ENCODE results near the gene APOBEC2.
A peak's percentile ranks its signal among the peaks of the same experiment; 100 is the strongest.
"Not testable (repeated sequence)": the region's sequence is repeated elsewhere in the genome, so short reads cannot be mapped to it uniquely, and the experiment has no call there.

APOBEC2 gene

GRCh38 chr6:41053041-41053440 lies at the start of gene APOBEC2:
Gene APOBEC2, plus strand, starts transcription at chr6:41053202. Its CDS starts 146 bp downstream, at chr6:41053348.
- DNase-seq (ENCODE audit: low read depth in 2 of 2) = no peak

- peak; percentile 23 to 29 for DNase-seq (ENCODE audit: low read depth in 2 of 2)
Observed at GRCh38 chr6:41006217-41006616, 46.8 kb upstream of the APOBEC2 start.

GRCh38 chr6:41006980-41007379 lies 46.0 kb upstream of the APOBEC2 start:
- DNase-seq (ENCODE audit: low read depth in 2 of 2) = not testable (repeated sequence)

- DNase-seq (ENCODE audit: low read depth in 2 of 2) = no peak
Observed at GRCh38 chr6:41008011-41008410, 45.0 kb upstream of the APOBEC2 start.

GRCh38 chr6:41009669-41010068 lies 43.3 kb upstream of the APOBEC2 start:
- no peak for DNase-seq (ENCODE audit: low read depth in 2 of 2)

- no peak for DNase-seq (ENCODE audit: low read depth in 2 of 2)
Observed at GRCh38 chr6:41011673-41012072, 41.3 kb upstream of the APOBEC2 start.

- DNase-seq (ENCODE audit: low read depth in 2 of 2) = no peak
Observed at GRCh38 chr6:41013466-41014153, 39.4 kb upstream of the APOBEC2 start.

- DNase-seq (ENCODE audit: low read depth in 2 of 2) = no peak
Observed at GRCh38 chr6:41014780-41015179, 38.2 kb upstream of the APOBEC2 start.

- DNase-seq (ENCODE audit: low read depth in 2 of 2) = not testable (repeated sequence)
Observed at GRCh38 chr6:41015860-41016259, 37.1 kb upstream of the APOBEC2 start.

- DNase-seq (ENCODE audit: low read depth in 2 of 2) = no peak
Observed at GRCh38 chr6:41017663-41018062, 35.3 kb upstream of the APOBEC2 start.

GRCh38 chr6:41021832-41022231 lies 31.2 kb upstream of the APOBEC2 start:
- DNase-seq (ENCODE audit: low read depth in 2 of 2) = no peak

- DNase-seq (ENCODE audit: low read depth in 2 of 2) = no peak
Observed at GRCh38 chr6:41022294-41022693, 30.7 kb upstream of the APOBEC2 start.

- no peak for DNase-seq (ENCODE audit: low read depth in 2 of 2)
Observed at GRCh38 chr6:41023114-41023513, 29.9 kb upstream of the APOBEC2 start.

- no peak for DNase-seq (ENCODE audit: low read depth in 2 of 2)
Observed at GRCh38 chr6:41025966-41026530, 27.0 kb upstream of the APOBEC2 start.

GRCh38 chr6:41027241-41027640 lies 25.8 kb upstream of the APOBEC2 start:
- no peak for DNase-seq (ENCODE audit: low read depth in 2 of 2)

- peak; percentile 31 to 55 for DNase-seq (ENCODE audit: low read depth in 2 of 2)
Observed at GRCh38 chr6:41027799-41028560, 25.0 kb upstream of the APOBEC2 start.

- no peak for DNase-seq (ENCODE audit: low read depth in 2 of 2)
Observed at GRCh38 chr6:41028561-41029412, 24.2 kb upstream of the APOBEC2 start.

- DNase-seq (ENCODE audit: low read depth in 2 of 2) = no peak
Observed at GRCh38 chr6:41032830-41033229, 20.2 kb upstream of the APOBEC2 start.

GRCh38 chr6:41033776-41034175 lies 19.2 kb upstream of the APOBEC2 start:
- DNase-seq (ENCODE audit: low read depth in 2 of 2) = no peak

- DNase-seq (ENCODE audit: low read depth in 2 of 2) = no peak
Observed at GRCh38 chr6:41036186-41036585, 16.8 kb upstream of the APOBEC2 start.

- no peak for DNase-seq (ENCODE audit: low read depth in 2 of 2)
Observed at GRCh38 chr6:41036601-41037000, 16.4 kb upstream of the APOBEC2 start.

Data from stimulated activated CD8-positive, alpha-beta memory T cell treated with anti-CD3 and anti-CD28 coated beads, Interleukin-2, amount 100 ng/mL, for 1 hour (primary cell).